HG03432 (cell line): ENCODE data around the gene MACF1.

Experiments used
- ATAC-seq: cut with Tn5 transposase; IDR thresholded peaks from one replicate; pipeline ENCODE4 v1.9.1; 2021; ENCODE audit warnings: mild to moderate bottlenecking, moderate library complexity; ENCODE audit not compliant: unreplicated experiment

MACF1 gene

GRCh38 chr1:39294531-39294930 is 90.0 kb downstream of the MACF1 start:
- ATAC-seq: no peak

DNA sequence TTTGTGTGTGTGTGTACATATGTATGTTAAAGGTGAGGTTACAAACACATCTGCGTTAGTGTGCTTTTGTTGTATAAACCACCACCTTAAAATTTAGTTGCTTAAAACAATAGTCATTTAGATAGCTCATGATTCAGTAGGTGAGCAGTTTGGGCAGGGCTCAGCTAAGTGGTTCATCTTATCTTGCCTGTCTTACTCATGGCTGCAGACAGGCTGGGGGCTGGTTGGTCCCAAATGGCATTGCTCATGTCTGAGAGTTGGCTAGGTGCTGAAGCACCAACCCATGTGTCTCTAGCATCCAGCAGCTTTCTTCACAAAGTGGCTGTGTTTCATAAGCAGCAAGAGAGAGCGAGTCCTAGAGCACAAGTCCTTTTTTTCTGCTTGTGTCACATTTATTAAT is 91.4 kb downstream of the MACF1 start:
- no peak for ATAC-seq

DNA sequence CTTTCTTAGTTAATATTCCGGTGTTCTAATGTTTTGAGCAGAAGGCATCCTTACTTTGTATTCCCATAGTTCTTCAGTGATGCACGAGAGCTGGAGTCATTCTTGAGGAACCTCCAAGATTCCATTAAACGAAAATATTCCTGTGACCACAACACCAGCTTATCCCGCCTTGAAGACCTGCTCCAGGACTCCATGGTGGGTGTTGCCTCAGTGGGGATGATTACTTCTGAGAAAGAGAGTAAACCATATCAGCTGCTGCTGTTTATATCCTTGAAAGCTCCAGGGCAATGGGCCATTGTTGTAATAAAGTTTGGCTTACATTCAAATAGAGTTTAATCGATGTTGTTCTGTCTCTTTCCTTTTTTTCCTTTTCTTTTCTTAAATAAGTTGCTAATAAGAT is 93.1 kb downstream of the MACF1 start:
- ATAC-seq: no peak

- ATAC-seq: no peak
Observed at GRCh38 chr1:39301606-39302005, 97.1 kb downstream of the MACF1 start.

DNA sequence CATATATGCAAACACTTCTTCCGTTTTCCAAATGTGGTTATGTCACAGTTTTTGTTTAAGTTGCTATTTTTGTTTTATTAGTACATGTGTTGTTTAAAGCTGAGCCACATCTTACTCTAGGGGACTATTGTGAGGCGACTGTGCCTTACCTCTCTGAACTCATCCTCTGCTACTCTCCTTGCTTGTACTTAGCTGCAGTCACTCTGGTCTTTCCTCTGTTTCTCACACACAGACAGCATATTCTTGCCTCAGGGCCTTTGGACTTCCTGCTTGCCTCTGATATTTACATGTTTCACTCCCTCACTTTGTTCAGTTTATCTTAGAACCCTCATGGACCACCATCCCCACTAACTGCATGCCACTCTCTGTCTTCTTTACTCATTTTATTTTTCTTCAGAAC is 101.1 kb downstream of the MACF1 start:
- ATAC-seq: no peak

- no peak for ATAC-seq
Observed at GRCh38 chr1:39310015-39310414, 105.5 kb downstream of the MACF1 start.

GRCh38 chr1:39310691-39311090 is 106.2 kb downstream of the MACF1 start:
- no peak for ATAC-seq

GRCh38 chr1:39317111-39317510 is 112.6 kb downstream of the MACF1 start:
- ATAC-seq: no peak

DNA sequence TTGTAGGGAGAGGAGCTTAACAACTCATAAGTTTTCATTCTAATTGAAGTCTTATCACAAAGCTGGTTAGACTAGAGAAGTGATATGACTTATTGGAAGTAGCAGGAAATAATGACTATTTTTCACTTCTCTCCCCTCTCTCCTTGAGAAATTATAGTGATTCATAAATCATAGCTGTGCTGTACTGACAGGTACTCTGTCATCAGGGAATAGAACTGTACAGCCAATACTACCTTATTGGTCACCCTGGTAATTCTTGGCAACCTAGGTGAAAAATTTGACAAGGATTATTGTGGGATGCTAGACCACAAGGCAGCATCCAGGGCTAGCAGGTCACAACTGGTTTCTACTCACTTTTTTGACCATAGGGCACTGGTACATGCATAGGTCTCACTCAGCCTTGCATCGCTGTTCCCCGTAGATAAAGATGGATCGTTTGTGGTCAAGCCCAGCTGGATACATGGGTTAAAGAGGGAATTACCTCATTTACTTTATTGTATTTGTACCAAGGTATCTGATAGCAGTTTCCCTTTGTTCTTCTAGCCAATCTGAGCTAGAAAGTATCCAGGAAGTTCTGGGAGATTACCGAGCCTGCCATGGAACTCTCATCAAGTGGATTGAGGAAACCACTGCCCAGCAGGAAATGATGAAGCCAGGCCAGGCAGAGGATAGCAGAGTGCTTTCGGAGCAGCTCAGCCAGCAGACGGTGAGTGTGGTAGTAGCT is 113.6 kb downstream of the MACF1 start:
- no peak for ATAC-seq

- ATAC-seq: peak; percentile 47
Observed at GRCh38 chr1:39321979-39322378, 117.5 kb downstream of the MACF1 start.

DNA sequence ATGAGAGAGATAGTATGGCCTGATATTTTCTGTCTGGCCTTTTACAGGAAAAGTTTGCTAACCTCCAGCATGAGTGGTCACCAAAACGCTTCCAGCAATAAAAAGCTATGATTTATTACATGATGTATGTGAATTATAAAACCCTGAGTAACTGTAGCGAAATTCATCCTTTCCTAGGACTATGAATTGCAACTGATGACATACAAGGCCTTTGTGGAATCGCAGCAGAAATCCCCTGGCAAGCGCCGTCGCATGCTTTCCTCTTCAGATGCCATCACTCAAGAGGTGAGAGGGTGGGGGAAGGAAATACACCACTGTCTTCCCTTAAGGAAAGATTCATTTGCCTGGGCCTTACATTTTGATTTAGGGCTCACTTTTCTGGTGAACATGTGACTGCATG is 117.9 kb downstream of the MACF1 start:
- no peak for ATAC-seq

DNA sequence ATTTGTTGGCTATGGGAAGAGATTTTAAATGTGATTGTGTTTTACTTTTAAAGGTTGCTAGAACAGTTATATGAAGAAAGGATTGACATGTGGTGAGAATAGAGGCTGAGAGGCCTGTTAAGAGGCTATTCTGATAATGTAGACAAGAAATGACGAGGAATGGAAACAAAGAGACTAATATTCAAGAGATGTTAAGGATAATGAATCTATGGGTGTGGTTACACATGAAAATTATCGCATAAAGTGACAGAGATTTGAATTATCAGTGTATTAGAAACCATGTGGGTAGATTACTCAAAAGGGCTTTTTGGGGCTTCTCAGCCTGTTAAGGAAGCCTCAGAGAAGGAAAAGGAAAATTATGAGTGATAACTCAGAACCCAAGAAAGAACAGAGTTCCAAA is 120.4 kb downstream of the MACF1 start:
- ATAC-seq: no peak

DNA sequence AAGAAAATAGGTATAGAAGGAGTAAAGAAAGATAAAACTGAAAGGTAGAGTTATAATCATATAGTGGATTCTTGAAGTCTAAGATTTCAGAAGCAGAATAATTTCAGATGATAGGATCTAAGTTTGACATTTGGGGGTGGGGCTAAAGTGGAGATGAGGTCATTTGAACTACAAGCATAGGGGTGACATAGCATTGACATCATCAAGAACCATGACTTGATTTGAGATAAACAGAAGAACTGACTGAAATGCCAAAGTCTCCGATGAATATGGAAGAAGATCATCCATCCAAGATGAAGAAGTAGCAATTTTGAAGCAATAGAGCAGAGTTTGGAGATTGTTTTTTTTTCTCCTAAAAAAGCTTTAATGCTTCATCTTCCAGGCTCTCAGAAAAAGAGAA is 122.3 kb downstream of the MACF1 start:
- no peak for ATAC-seq

GRCh38 chr1:39328095-39328494 is 123.6 kb downstream of the MACF1 start:
- no peak for ATAC-seq

GRCh38 chr1:39328586-39329121 is 124.2 kb downstream of the MACF1 start:
- ATAC-seq: no peak

DNA sequence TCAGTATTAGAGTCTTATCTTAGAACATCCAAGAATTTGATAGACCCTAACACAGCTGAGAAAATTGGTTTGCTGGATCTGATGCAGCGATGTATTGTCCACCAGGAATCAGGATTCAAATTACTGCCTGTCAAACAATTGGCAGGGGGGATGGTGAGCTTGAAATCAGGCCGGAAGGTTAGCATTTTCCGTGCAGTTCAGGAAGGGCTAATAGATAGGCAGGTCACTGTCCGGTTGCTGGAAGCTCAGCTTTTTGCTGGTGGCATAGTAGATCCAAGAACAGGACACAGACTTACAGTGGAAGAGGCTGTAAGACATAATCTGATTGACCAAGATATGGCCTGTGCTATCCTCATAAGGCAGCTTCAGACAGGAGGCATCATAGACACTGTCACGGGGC is 127.2 kb downstream of the MACF1 start:
- no peak for ATAC-seq

- ATAC-seq: no peak
Observed at GRCh38 chr1:39332291-39332690, 127.8 kb downstream of the MACF1 start.

- ATAC-seq: no peak
Observed at GRCh38 chr1:39332828-39333227, 128.3 kb downstream of the MACF1 start.

- ATAC-seq: no peak
Observed at GRCh38 chr1:39333296-39333695, 128.8 kb downstream of the MACF1 start.

DNA sequence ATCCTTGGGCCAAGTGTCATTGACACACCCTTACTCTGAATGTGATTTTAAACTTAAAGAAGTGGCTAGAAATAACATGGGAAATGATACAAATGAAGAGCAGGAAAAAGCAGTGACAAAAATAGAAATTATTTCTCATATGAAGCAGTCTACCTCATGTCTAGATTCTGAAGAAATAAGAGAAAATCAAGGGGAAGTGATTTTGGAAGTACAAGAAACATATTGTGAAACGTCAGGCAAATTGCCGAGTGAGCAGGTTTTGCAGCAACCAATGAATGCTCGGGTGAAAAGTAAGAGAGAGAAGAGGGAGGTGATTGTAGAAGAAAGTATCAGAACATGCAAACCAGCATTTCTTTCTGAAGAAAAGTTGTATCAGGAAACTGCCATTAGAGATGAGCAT is 130.7 kb downstream of the MACF1 start:
- ATAC-seq: no peak

GRCh38 chr1:39337067-39337466 is 132.6 kb downstream of the MACF1 start:
- ATAC-seq: no peak

DNA sequence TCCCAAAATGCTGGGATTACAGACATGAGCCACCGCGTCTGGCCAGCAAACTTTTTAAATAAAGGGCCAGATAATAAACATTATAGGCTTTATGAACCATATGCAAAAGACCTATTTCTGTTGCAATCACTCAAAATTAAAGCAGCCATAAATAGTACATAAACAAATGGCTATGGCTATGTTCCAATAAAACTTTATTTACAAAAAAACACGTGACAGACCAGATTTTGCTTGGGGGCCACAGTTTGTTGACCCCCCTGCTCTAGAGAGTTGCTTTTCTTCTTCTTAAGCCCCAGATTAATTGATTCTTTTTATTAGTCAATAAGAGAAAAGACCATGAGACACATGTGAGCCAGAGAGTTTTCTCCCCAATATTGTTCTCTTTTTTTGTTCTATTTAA is 138.3 kb downstream of the MACF1 start:
- no peak for ATAC-seq
